H9 (cell line): ENCODE results near the gene PTPN11. TPM values are rescaled to one million over a fixed set of nuclear protein-coding genes. Genes with fewer than 3 reads are reported as not detected.

Source experiments
- DNase-seq: peaks from one replicate; pipeline ENCODE4 v3.0.0-alpha.2; 2017
- H2AFZ ChIP-seq: one replicate; pipeline ENCODE4 v1.6.1; 2013; ENCODE audit warnings: mild to moderate bottlenecking, low read length, control low read depth, moderate library complexity
- H2AK5ac ChIP-seq: 2 replicates; pipeline ENCODE4 v1.6.1; 2013; ENCODE audit warnings: low read length, control low read depth, mixed read lengths; ENCODE audit not compliant: insufficient read length
- H2BK120ac ChIP-seq: one replicate; pipeline ENCODE4 v1.6.1; 2013; ENCODE audit warnings: low read depth, mild to moderate bottlenecking, low read length, control low read depth, inconsistent platforms; ENCODE audit not compliant: poor library complexity, severe bottlenecking
- H2BK12ac ChIP-seq: 2 replicates; pipeline ENCODE4 v1.6.1; 2013; ENCODE audit warnings: low read length, control low read depth, mixed read lengths, low read depth; ENCODE audit not compliant: insufficient read length
- H2BK15ac ChIP-seq: 2 replicates; pipeline ENCODE4 v1.6.1; 2013; ENCODE audit warnings: low read depth, low read length, control low read depth
- H2BK20ac ChIP-seq: one replicate; pipeline ENCODE4 v1.6.1; 2013; ENCODE audit warnings: low read depth, mild to moderate bottlenecking, low read length, control low read depth, inconsistent platforms; ENCODE audit not compliant: poor library complexity, severe bottlenecking
- H2BK5ac ChIP-seq: 2 replicates; pipeline ENCODE4 v1.6.1; 2013; ENCODE audit warnings: low read length, control low read depth, mixed read lengths; ENCODE audit not compliant: insufficient read length
- H3K14ac ChIP-seq: 2 replicates; pipeline ENCODE4 v1.6.1; 2013; ENCODE audit warnings: low read length, control low read depth; ENCODE audit not compliant: insufficient read depth
- H3K18ac ChIP-seq: 2 replicates; pipeline ENCODE4 v1.6.1; 2013; ENCODE audit warnings: low read depth, mild to moderate bottlenecking, mixed read lengths, low read length, control low read depth; ENCODE audit not compliant: insufficient read length
- H3K23ac ChIP-seq: 2 replicates; pipeline ENCODE4 v1.6.1; 2013; ENCODE audit warnings: low read length, control low read depth, mixed read lengths, low read depth; ENCODE audit not compliant: insufficient read length
- H3K23me2 ChIP-seq: 2 replicates; pipeline ENCODE4 v1.6.1; 2013; ENCODE audit warnings: low read depth, mild to moderate bottlenecking, mixed read lengths, low read length, control low read depth; ENCODE audit not compliant: insufficient read length, poor library complexity, severe bottlenecking
- H3K27ac ChIP-seq: 2 replicates; pipeline ENCODE4 v1.5.1; 2013; ENCODE audit warnings: low read length, control low read depth, mixed read lengths, low read depth; ENCODE audit not compliant: insufficient read length
- H3K27me3 ChIP-seq: 2 replicates; pipeline ENCODE4 v1.6.1; 2013; ENCODE audit warnings: low read length, control low read depth, inconsistent platforms; ENCODE audit not compliant: insufficient read depth
- H3K4ac ChIP-seq: 2 replicates; pipeline ENCODE4 v1.6.1; 2013; ENCODE audit warnings: low read depth, mild to moderate bottlenecking, control low read depth, inconsistent platforms, low read length, moderate library complexity
- H3K4me1 ChIP-seq: 2 replicates; pipeline ENCODE4 v1.6.1; 2013; ENCODE audit warnings: low read length, control low read depth, inconsistent platforms; ENCODE audit not compliant: insufficient read depth
- H3K4me2 ChIP-seq: 2 replicates; pipeline ENCODE4 v1.6.1; 2013; ENCODE audit warnings: low read length, control low read depth, mixed read lengths; ENCODE audit not compliant: insufficient read length, insufficient read depth
- H3K56ac ChIP-seq: 2 replicates; pipeline ENCODE4 v1.6.1; 2013; ENCODE audit warnings: low read depth, mild to moderate bottlenecking, mixed read lengths, low read length, control low read depth; ENCODE audit not compliant: insufficient read length
- H3K79me1 ChIP-seq: 2 replicates; pipeline ENCODE4 v1.6.1; 2013; ENCODE audit warnings: low read depth, mild to moderate bottlenecking, moderate library complexity, low read length, control low read depth, inconsistent platforms; ENCODE audit not compliant: insufficient read depth, poor library complexity, severe bottlenecking
- H3K79me2 ChIP-seq: 2 replicates; pipeline ENCODE4 v1.6.1; 2013; ENCODE audit warnings: low read length, control low read depth, inconsistent platforms; ENCODE audit not compliant: insufficient read depth
- H3K9ac ChIP-seq: 2 replicates; pipeline ENCODE4 v1.6.1; 2013; ENCODE audit warnings: low read length, control low read depth, mixed read lengths; ENCODE audit not compliant: insufficient read length; ENCODE audit errors: extremely low read depth
- H3K9me3 ChIP-seq: one replicate; pipeline ENCODE4 v1.6.1; 2013; ENCODE audit warnings: low read depth, low read length, inconsistent platforms; ENCODE audit not compliant: control insufficient read depth
- H3T11ph ChIP-seq: one replicate; pipeline ENCODE4 v1.6.1; 2013; ENCODE audit warnings: mild to moderate bottlenecking, low read length, control low read depth, inconsistent platforms
- H4K20me1 ChIP-seq: one replicate; pipeline ENCODE4 v1.6.1; 2013; ENCODE audit not compliant: control insufficient read depth, insufficient read length, insufficient read depth
- H4K5ac ChIP-seq: 2 replicates; pipeline ENCODE4 v1.6.1; 2013; ENCODE audit warnings: low read depth, mild to moderate bottlenecking, mixed read lengths, low read length, control low read depth; ENCODE audit not compliant: insufficient read length
- H4K8ac ChIP-seq: replicated peaks from 2 replicates; pipeline ENCODE4 v1.6.1; 2013; ENCODE audit warnings: low read length, control low read depth, mixed read lengths, low read depth; ENCODE audit not compliant: insufficient read length
- H4K91ac ChIP-seq: 2 replicates; pipeline ENCODE4 v1.6.1; 2013; ENCODE audit warnings: low read depth, mild to moderate bottlenecking, moderate library complexity, mixed read lengths, low read length, control low read depth; ENCODE audit not compliant: insufficient read length
- H3K27ac Mint-ChIP-seq, 3 experiments: 2 replicates in 2 of 3; 3 replicates in 1 of 3; pipeline ENCODE4 v1.8.0; 2020 to 2021; ENCODE audit warnings: mixed read lengths in 3 of 3, mild to moderate bottlenecking in 1 of 3, moderate library complexity in 1 of 3
- H3K27me3 Mint-ChIP-seq: 2 replicates; pipeline ENCODE4 v1.8.0; 2021; ENCODE audit warnings: low read depth, mild to moderate bottlenecking, moderate library complexity, mixed read lengths
- H3K36me3 Mint-ChIP-seq, 3 experiments: 2 replicates in 2 of 3; 3 replicates in 1 of 3; pipeline ENCODE4 v1.8.0; 2020 to 2021; ENCODE audit warnings: low read depth in 3 of 3, mixed read lengths in 3 of 3; ENCODE audit not compliant: insufficient read depth in 1 of 3
- H3K4me1 Mint-ChIP-seq, 2 experiments: 2 replicates each; pipeline ENCODE4 v1.8.0; 2020; ENCODE audit warnings: mixed read lengths in 2 of 2
- H3K4me3 Mint-ChIP-seq, 2 experiments: 2 replicates in 1 of 2; 3 replicates in 1 of 2; pipeline ENCODE4 v1.8.0; 2020 to 2021; ENCODE audit warnings: mild to moderate bottlenecking in 2 of 2, mixed read lengths in 2 of 2, moderate library complexity in 1 of 2
- H3K9me3 Mint-ChIP-seq, 2 experiments: 2 replicates in 1 of 2; 3 replicates in 1 of 2; pipeline ENCODE4 v1.8.0; 2020; ENCODE audit warnings: mild to moderate bottlenecking in 2 of 2, mixed read lengths in 2 of 2, moderate library complexity in 1 of 2
- CTCF ChIP-seq: fragments of 200-600 bp; sonication (generic); conservative IDR thresholded peaks from 3 replicates; pipeline ENCODE4 v1.8.0; 2021; ENCODE audit warnings: antibody characterized with exemption, mild to moderate bottlenecking
- WGBS: extraction: QIAGEN DNeasy Blood & Tissue Kit; methylation state at CpG from one replicate; pipeline ENCODE4 v1.1.7; 2013; ENCODE audit warnings: missing lambda C conversion rate, low lambda C conversion rate, mixed read lengths; ENCODE audit not compliant: insufficient read length; ENCODE audit errors: extremely low coverage; 5-methylcytosine and 5-hydroxymethylcytosine counted together
- total RNA-seq: library from RNA; stranded (reverse); gene quantifications from 2 replicates; pipeline ENCODE4 v1.2.1, GENCODE V29; 2021

Gene PTPN11
- total RNA-seq, 1 experiment from 2014 or later: 112 TPM

DNA sequence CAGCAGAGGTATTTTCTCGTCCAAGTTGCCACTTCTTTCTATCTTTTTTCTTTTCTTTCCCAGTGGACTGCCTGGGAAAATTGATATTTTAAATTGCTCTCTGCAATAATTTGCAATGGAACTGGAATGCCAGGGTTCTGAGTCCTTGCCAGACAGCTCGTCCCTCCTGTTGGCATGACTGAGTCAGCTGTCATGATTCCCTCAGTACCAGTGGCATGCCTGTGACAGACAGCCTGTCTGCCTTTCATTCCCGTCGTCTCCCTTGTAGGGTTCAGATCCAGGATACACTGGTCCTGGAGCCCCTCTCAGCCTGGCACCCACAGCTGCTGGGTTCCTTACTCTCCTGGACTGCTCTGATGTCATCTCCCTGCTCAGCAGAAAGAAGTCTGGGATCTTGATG, 84.8 kb downstream of the PTPN11 start:
- no peak for DNase-seq
- Histone ChIP-seq H3K14ac (no peak overlapping the region), H3K4me2 (no peak overlapping the region), H2BK12ac (no peak overlapping the region), H3K9ac (no peak overlapping the region), H3K4me1 (no peaks in the 10 kb centered on the region), H3K79me2 (no peaks in the 10 kb centered on the region), H2AK5ac (no peak overlapping the region), H4K8ac (no peak overlapping the region), H3K27me3 (no peaks in the 10 kb centered on the region), H2BK5ac (no peak overlapping the region), H2AFZ (no peak overlapping the region), H4K5ac (no peak overlapping the region), H2BK120ac (no peak overlapping the region), H3K4ac (no peak overlapping the region), H3K9me3 (no peaks in the 10 kb centered on the region), H3K23me2 (no peaks in the 10 kb centered on the region), H3K18ac (no peak overlapping the region), H3K79me1 (no peaks in the 10 kb centered on the region), H3K56ac (no peak overlapping the region), H3K27ac (no peak overlapping the region), H3K23ac (no peak overlapping the region), H4K20me1 (no peaks in the 10 kb centered on the region), H2BK20ac (no peak overlapping the region), H2BK15ac (no peak overlapping the region), H4K91ac (no peak overlapping the region), H3T11ph (no peak overlapping the region)
- Mint-ChIP-seq H3K27me3 (no peaks in the 10 kb centered on the region), H3K36me3 (peaks cover 44 to 71% (median 62%) of the 10 kb centered on the region in 3 experiments), H3K4me3 (no peak overlapping the region), H3K4me1 (no peaks in the 10 kb centered on the region), H3K27ac (no peak overlapping the region), H3K9me3 (peaks cover 9% of the 10 kb centered on the region in 2 experiments; a peak in 4 of 5 replicates)
- no CpG with 5 or more reads among the region's 4 CpGs for WGBS
- no peak for TF ChIP-seq CTCF
